GM12872 (cell line): ENCODE measurements around the gene IPO9.

Source experiments
- TF ChIP-seq, protein P1 (sequence below): IDR thresholded peaks from 3 replicates; pipeline ENCODE4 v1.5.1; 2011; ENCODE audit warnings: low read depth, mild to moderate bottlenecking, low read length, moderate library complexity; ENCODE audit not compliant: insufficient read depth

The IPO9 gene

DNA sequence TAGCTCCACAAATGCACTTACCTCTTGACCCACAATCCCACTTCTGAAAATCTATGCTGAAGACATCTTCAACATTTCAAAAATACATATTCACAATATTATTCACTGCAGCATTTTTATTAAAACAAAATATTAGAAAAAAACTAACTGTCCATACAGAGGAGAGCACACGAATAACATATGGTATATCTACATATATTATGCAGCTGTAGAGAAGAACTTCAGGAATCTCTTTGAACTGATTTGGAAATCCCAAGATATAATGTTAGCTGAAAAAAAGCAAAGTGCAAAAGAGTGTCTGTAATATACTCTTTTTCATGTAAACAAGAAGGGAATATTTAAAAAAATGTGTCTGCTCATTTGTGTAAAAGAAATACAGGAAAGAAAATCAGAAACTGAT, 11.5 kb downstream of the IPO9 start:
- TF ChIP-seq, protein P1, sequence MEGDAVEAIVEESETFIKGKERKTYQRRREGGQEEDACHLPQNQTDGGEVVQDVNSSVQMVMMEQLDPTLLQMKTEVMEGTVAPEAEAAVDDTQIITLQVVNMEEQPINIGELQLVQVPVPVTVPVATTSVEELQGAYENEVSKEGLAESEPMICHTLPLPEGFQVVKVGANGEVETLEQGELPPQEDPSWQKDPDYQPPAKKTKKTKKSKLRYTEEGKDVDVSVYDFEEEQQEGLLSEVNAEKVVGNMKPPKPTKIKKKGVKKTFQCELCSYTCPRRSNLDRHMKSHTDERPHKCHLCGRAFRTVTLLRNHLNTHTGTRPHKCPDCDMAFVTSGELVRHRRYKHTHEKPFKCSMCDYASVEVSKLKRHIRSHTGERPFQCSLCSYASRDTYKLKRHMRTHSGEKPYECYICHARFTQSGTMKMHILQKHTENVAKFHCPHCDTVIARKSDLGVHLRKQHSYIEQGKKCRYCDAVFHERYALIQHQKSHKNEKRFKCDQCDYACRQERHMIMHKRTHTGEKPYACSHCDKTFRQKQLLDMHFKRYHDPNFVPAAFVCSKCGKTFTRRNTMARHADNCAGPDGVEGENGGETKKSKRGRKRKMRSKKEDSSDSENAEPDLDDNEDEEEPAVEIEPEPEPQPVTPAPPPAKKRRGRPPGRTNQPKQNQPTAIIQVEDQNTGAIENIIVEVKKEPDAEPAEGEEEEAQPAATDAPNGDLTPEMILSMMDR, result no peak

DNA sequence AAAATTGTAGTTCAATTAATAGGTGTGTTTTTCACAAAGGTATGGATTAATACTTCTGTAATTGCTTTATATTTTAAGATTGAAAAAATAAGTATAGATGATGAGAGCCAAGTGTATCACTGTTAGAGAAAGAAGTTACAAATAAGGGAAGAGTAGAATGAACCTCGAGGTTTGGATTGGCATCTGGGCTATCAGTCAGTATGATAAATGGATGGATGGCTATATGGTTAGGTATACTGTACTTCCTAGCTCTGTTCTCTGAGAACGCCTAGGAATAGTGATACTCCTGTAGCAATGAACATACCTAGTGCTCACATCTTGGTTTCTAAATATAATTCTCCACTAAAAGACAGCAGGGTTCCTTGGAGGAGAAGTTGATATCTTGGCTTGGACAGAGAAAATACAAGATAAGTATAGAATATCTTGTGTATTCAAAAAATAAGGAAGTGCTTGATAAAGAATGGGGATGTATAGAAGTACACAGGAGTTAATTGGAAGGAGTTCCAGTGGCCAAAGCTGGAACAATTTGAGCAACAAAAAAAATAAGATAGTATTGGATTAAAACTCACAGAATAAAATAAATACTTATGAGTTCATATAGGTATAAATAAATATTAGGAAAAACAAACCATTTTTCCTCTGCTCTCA, 12.4 kb downstream of the IPO9 start:
- TF ChIP-seq, protein P1, result no peak

DNA sequence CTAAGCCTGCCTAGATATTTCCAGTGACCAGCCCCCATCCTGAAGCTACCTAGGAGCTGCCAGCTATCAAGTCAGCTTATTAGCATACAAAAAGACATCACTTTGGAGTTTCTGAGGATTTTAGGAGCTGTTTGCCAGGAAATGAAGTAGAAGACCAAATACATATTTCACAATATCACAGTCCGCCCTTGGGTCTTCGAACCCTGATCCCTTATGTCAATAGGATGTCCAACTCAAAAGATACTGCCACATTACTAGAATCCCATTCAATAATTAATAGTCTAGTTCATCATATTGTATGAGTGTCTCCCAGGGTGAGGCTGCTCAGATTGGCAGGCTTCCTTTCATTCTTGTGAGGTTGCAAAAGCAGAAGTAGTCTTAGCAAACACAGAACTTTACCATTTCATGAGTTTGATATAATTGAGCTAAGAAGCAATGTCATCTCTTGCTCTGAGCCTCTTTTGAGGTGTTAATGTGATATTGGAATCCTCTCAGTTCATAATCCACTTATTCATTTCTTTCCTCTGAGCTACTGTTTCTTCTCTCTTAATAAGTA, 13.6 kb downstream of the IPO9 start:
- TF ChIP-seq, protein P1, result no peak

DNA sequence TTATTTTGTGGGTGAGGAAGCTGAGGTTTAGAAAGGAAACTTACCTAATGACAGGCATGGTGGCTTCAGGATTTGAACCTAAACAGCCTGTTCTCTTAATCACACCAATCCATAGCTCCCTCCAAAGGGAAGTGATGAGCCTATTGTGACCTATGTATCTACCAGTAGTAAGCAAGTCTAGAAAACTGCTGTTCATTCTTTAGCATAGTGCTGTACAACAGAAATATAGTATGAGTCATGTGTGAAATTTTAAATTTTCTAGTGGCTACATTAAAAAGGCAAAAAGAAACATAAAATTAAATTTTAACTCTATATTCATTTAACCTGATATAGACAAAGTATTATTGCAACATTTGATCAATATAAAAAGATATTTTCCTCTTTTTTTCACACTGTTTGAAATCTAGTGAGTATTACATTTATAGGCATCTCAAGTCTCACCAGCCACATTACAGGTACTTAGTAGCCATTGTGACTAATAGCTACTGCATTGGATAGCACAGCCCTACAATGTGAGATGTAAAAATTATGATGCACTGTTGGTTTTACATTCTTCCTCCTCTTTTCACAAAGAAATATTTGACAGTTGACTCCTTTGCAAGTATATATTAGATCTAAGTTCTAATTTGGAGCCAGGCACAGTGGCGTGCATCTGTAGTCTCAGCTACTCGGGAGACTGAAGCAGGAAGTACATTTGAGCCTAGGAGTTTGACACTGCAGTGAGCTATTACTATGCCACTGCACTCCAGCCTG, 16.6 kb downstream of the IPO9 start:
- TF ChIP-seq, protein P1, result no peak

DNA sequence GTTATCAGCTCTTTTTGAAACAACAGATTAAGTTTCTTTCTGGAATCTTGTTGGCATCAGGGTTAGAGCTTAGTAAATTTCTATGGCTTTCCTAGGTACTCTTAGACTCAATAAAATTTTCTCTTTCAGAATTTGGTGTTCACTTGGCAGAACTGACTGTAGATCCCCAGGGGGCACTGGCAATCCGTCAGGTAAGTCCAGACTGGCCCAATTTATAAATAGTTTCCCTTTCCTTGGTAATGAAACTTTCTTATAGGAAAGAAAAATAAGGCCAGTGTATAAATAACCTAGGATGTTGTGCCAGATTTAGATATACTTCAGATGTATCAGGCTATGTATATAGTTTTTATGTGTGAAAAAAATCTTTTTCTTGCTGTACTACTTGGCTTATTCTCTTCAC, 18.2 kb downstream of the IPO9 start:
- TF ChIP-seq, protein P1, result no peak

DNA sequence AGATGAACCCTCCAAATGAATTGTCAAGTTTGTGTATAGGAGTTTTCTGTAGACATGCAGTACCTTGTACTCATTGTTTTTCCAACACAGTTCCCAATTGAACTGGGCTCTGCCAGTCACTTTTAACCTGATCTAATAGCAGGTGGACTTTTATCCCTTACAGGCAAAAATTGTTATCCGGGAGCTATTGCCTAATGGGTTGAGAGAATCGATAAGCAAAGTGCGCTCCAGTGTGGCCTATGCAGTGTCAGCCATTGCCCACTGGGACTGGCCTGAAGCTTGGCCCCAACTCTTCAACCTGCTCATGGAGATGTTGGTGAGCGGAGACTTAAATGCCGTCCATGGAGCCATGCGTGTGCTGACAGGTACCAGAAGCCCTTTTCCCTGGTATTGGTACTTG, 19.3 kb downstream of the IPO9 start:
- TF ChIP-seq, protein P1, result no peak

DNA sequence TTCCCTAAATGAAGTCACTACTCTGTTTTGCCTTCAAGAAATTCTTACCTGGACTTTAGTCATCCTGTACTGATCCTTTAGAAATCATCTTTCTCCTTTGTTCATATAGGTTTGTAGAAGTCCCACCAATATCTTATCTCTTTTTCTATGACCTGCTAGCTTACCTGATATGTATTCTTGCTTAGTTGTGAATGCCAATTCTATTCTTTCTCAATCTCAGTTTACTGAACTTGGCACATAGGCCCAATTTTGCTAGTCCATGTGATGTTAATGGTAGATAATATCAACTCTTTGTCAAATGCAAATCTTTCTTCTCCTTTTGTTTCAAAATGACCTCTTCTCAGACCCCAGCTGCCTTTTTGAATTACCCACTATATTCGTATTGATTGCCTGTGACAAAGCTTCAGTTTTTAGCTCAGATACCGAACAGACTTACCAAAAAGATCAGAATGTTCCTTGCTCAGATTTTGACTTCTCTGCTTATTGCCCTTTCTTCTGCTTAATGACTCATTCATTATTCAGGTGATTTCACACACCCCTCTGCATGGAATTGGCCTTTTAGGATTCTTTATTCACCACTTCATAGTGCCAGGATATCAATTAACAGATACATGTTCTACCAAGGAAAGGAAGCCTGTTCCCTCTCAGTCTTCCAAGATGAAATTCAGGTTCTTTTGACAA, 20.6 kb downstream of the IPO9 start:
- TF ChIP-seq, protein P1, result no peak
